Ammon's horn (tissue), 1 donor: ENCODE results near the gene HMGN4.
A peak's percentile ranks its signal among the peaks of the same experiment; 100 is the strongest.

ENCODE experiments used
- DNase-seq: peaks from one replicate; pipeline ENCODE4 v3.0.0-alpha.2; 2016; ENCODE audit warnings: low spot score

The HMGN4 gene

DNA sequence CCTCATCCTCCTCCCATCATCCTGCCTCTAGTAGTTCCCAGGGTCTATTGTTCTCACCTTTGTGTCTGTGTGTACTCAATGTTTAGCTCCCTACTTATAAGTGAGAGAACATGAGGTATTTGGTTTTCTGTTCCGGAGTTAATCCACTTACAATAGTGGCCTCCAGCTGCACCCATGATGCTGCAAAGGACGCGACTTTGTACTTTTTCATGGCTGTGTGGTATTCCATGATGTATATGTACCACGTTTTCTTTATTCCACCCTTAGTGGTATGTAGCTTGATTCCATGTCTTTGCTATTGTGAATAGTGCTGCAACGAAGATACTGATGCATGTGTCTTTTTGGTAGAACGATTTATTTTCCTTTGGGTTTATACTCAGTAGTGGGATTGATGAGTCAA is 40.1 kb downstream of the HMGN4 start:
- no peak for DNase-seq

DNA sequence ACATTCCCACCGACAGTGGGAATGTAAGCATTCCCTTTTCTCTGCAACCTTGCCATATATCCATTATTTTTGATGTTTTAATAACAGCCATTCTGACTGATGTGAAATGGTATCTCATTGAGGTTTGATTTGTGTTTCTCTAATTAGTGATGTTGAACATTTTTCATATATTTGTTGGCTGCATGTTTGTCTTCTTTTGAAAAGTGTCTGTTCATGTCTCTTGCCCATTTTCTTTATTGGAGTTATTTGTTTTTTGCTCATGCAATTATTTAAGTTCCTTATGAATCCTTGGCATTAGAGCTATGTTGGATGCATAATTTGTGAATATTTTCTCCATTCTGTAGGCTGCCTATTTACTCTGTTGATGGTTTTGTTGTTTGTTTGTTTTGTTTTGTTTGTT is 40.6 kb downstream of the HMGN4 start:
- no peak for DNase-seq

GRCh38 chr6:26581164-26581915 is 43.2 kb downstream of the HMGN4 start:
- no peak for DNase-seq

DNA sequence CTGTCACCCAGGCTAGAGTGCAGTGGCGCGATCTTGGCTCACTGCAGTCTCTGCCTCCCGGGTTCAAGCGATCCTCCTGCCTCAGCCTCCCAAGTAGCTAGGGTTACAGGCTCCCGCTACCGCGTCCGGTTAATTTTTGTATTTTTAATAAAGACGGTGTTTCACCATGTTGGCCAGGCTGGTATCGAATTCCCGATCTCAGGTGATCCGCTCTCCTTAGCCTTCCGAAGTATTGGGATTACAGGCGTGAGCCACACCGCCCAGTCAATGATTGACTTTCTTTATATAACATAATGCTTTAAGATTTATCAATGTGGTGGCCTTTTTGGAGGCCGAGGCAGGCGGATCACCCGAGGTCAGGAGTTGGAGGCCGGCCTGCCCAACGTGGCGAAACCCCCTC is 50.8 kb downstream of the HMGN4 start:
- DNase-seq: no peak

DNA sequence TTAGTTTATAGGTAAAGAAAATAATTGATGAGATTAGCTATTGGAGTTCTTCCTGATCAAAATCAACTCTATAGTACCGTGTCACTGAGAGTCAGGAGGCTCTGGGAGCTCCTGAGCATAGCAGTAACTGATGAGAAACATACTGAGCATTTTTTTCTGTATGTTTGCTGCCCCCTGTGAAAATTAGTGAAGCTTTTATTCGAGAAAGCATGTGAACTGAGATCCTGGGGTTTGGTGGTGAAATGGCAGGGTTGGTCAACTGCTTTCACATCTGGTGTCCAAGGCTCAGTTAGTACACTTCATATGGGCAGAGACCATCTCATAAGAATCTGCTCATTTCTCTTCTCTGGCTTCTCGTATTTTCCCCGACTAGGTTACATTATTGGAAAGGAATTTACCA is 54.5 kb downstream of the HMGN4 start:
- no peak for DNase-seq

DNA sequence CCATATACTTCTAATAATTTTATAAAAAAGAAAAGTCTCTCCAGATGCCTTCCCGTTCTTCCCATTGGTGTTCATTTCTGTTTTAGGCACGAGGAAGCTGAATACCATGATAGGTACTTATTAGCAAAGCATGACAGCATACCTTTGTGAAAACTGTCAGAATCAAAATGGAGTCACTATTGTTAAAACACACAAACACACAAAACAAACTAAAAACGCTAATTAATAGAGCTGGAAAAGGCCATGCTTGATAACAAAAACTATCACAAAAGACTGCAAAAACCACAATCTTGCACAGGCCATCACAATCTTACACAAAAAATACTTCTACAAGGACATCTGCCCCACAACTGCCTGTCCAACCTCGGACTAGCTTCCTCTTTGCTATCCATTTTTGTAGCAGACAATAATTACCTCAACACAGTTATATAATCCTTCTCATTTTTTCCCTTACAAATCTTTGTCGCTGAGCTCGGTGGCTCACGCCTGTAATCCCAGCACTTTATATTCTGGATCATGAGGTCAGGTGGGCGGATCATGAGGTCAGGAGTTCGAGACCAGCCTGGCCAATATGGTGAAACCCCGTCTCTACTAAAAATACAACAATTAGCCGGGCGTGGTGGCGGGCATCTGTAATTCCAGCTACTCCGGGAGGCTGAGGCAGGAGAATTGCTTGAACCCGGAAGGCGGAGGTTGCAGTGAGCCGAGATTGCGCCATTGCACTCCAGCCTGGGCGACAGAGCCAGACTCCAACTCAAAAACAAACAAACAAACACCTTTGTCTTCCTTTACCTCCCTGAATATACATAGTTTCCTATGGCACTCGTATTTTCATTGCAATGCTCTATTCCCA is 55.3 kb downstream of the HMGN4 start:
- DNase-seq: no peak

- DNase-seq: no peak
These were observed 55.9 kb downstream of the HMGN4 start for GRCh38 chr6:26594131-26594498.

- peak; percentile 43 for DNase-seq
These were observed 56.8 kb downstream of the HMGN4 start for GRCh38 chr6:26594730-26595632.

DNA sequence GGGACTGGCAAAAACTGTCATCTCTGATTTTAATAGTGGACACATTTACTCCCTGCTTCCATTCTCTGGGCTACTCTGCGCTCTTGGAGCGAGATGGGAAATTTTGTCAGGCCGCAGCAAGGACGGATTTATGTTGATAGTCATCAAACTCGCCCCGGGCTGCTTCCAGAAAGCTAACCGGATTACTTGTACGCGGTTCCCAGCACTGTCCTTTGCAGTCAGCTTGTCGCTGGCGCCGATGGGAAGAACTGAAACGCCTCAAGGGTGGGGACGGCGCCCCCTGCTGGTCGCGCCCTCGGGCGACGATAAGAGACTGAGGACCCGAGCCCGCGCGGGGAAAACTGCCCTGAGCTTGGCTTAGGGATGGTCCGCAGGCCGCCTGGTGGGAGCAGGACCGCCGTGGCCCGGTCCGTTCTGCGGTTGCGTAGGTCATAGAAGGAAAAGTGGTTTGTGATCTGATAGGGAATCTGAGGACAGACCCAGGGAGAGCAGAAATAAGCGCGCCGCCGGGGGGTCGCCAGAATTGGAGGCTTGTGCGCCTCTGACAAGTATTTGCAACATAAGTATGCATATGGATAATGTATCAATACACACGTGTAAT is 57.6 kb downstream of the HMGN4 start:
- peak; percentile 94 for DNase-seq
